AG04450 (cell line): ENCODE measurements around the gene CLMN. TPM values are rescaled to one million over a fixed set of nuclear protein-coding genes. Genes with fewer than 3 reads are reported as not detected.

ENCODE experiments used
- CTCF ChIA-PET: fragments of 300-600, 350-600 bp; formaldehyde crosslinking; extraction: SDS; loops from one replicate; lab custom pipeline; 2022; ENCODE audit warnings: antibody characterized with exemption, inconsistent platforms; lab: Charles Lee
- POLR2A ChIA-PET: fragments of 350-600 bp; formaldehyde crosslinking; extraction: SDS; loops from one replicate; lab custom pipeline; 2021; ENCODE audit warnings: antibody characterized with exemption, inconsistent platforms; lab: Yijun Ruan, JAX
- DNase-seq: peaks from one replicate; pipeline ENCODE4 v3.0.0-alpha.2; 2011; ENCODE audit warnings: low read depth, low spot score
- H3K27ac ChIP-seq: one replicate; pipeline ENCODE4 v1.5.1; 2012; ENCODE audit warnings: low read depth, low read length, control low read depth
- H3K27me3 ChIP-seq: one replicate; pipeline ENCODE4 v1.6.0; 2012; ENCODE audit warnings: low read length; ENCODE audit not compliant: control insufficient read depth, insufficient read depth
- H3K4me3 ChIP-seq: 2 replicates; pipeline ENCODE4 v1.5.1; 2011; ENCODE audit warnings: mild to moderate bottlenecking, low read depth, low read length, control low read depth
- H3K9me3 ChIP-seq: 2 replicates; pipeline ENCODE4 v1.5.1; 2012; ENCODE audit warnings: low read length; ENCODE audit not compliant: control insufficient read depth, insufficient read depth
- CTCF ChIP-seq: IDR thresholded peaks from 2 replicates; pipeline ENCODE4 v1.5.1; 2011; ENCODE audit warnings: low read depth, low read length, control low read depth, inconsistent platforms
- polyA plus RNA-seq: library from polyadenylated mRNA; depleted of rRNA; stranded (reverse); fragments of >200 nt; gene quantifications from 2 replicates; pipeline ENCODE4 v1.2.3, GENCODE V29; 2011

Gene CLMN
- polyA plus RNA-seq, 1 experiment = 0.09 TPM

- Histone ChIP-seq H3K27me3 (no peaks in the 10 kb centered on the region), H3K27ac (no peak overlapping the region), H3K9me3 (peaks cover 5% of the 10 kb centered on the region; the same call in 1 of the 2 replicates), H3K4me3 (no peak overlapping the region)
- ChIA-PET CTCF (no interaction called here), POLR2A (no interaction called here)
- no peak for DNase-seq
- no peak for TF ChIP-seq CTCF
These were observed 81.8 kb downstream of the CLMN start for GRCh38 chr14:95237958-95238340.

GRCh38 chr14:95237121-95237957 is 82.4 kb downstream of the CLMN start:
- CTCF ChIA-PET = no interaction called here
- TF ChIP-seq CTCF = no peak
- H3K9me3 ChIP-seq = peaks cover 5% of the 10 kb centered on the region; the same call in 1 of the 2 replicates
- no peaks in the 10 kb centered on the region for H3K27me3 ChIP-seq
- no peak for DNase-seq
- no peak overlapping the region for H3K4me3 ChIP-seq
- H3K27ac ChIP-seq = no peak overlapping the region
- POLR2A ChIA-PET = no interaction called here

GRCh38 chr14:95236221-95236620 is 83.5 kb downstream of the CLMN start:
- Histone ChIP-seq H3K27ac (no peak overlapping the region), H3K9me3 (peaks cover 5% of the 10 kb centered on the region; the same call in 1 of the 2 replicates), H3K27me3 (no peaks in the 10 kb centered on the region), H3K4me3 (no peak overlapping the region)
- POLR2A ChIA-PET = no interaction called here
- DNase-seq = no peak
- CTCF ChIA-PET = no interaction called here
- TF ChIP-seq CTCF = no peak

GRCh38 chr14:95235767-95236166 is 83.9 kb downstream of the CLMN start:
- ChIA-PET CTCF (no interaction called here), POLR2A (no interaction called here)
- Histone ChIP-seq H3K9me3 (peaks cover 5% of the 10 kb centered on the region; the same call in 1 of the 2 replicates), H3K4me3 (no peak overlapping the region), H3K27ac (no peak overlapping the region), H3K27me3 (no peaks in the 10 kb centered on the region)
- DNase-seq = no peak
- no peak for TF ChIP-seq CTCF

- no peak for TF ChIP-seq CTCF
- DNase-seq = no peak
- no peaks in the 10 kb centered on the region for H3K27me3 ChIP-seq
- no peak overlapping the region for H3K4me3 ChIP-seq
- ChIA-PET CTCF (no interaction called here), POLR2A (no interaction called here)
- H3K27ac ChIP-seq = no peak overlapping the region
- peaks cover 5% of the 10 kb centered on the region; the same call in 1 of the 2 replicates for H3K9me3 ChIP-seq
These were observed 84.4 kb downstream of the CLMN start for GRCh38 chr14:95235351-95235750.
